Liver (tissue), 9 donors: Measurements from ENCODE around the gene LAMTOR4. TPM values are rescaled to one million over a fixed set of nuclear protein-coding genes. Genes with fewer than 3 reads are reported as not detected.

Experiments used
- DNase-seq: peaks from one replicate; pipeline ENCODE4 v3.0.0-alpha.2; 2017; ENCODE audit warnings: low spot score
- H3K27ac ChIP-seq, 2 donors: one replicate each; pipeline ENCODE4 v1.7.0; 2013; ENCODE audit warnings: inconsistent platforms in 2 of 2, low read length in 2 of 2, control low read depth in 1 of 2, low read depth in 1 of 2, mild to moderate bottlenecking in 1 of 2
- H3K27me3 ChIP-seq, 4 donors: one replicate each; pipeline versions ENCODE4 v1.6.1 to v1.7.0; 2013; ENCODE audit warnings: low read length in 3 of 4, inconsistent platforms in 1 of 4, mild to moderate bottlenecking in 1 of 4, moderate library complexity in 1 of 4; ENCODE audit not compliant: control insufficient read depth in 4 of 4, insufficient read depth in 4 of 4
- H3K36me3 ChIP-seq, 4 donors: one replicate each; pipeline versions ENCODE4 v1.6.1 to v1.7.0; 2013; ENCODE audit warnings: low read length in 3 of 4, mild to moderate bottlenecking in 3 of 4, low read depth in 1 of 4, moderate library complexity in 1 of 4; ENCODE audit not compliant: control insufficient read depth in 4 of 4, insufficient read depth in 3 of 4
- H3K4me1 ChIP-seq, 4 donors: one replicate each; pipeline versions ENCODE4 v1.6.1 to v1.7.0; 2013; ENCODE audit warnings: low read length in 3 of 4, mild to moderate bottlenecking in 3 of 4, moderate library complexity in 1 of 4; ENCODE audit not compliant: control insufficient read depth in 4 of 4, insufficient read depth in 4 of 4
- H3K4me3 ChIP-seq, 3 donors: one replicate each; pipeline versions ENCODE4 v1.6.1 to v1.7.0; 2013; ENCODE audit warnings: low read length in 3 of 3, control low read depth in 1 of 3, low read depth in 1 of 3, mild to moderate bottlenecking in 1 of 3
- H3K9ac ChIP-seq, 2 donors: one replicate each; pipeline ENCODE4 v1.7.0; 2013; ENCODE audit warnings: low read length in 2 of 2, mild to moderate bottlenecking in 2 of 2, moderate library complexity in 2 of 2, control low read depth in 1 of 2, low read depth in 1 of 2
- H3K9me3 ChIP-seq, 4 donors: one replicate each; pipeline versions ENCODE4 v1.6.1 to v1.7.0; 2013; ENCODE audit warnings: low read length in 3 of 4; ENCODE audit not compliant: control insufficient read depth in 4 of 4
- ATF3 ChIP-seq: IDR thresholded peaks from 2 replicates; pipeline ENCODE4 v1.6.1; 2016; ENCODE audit warnings: antibody characterized with exemption
- EGR1 ChIP-seq, 2 donors: IDR thresholded peaks; 2 replicates each; pipeline ENCODE4 v1.6.1; 2016 to 2018; ENCODE audit warnings: antibody characterized with exemption in 2 of 2, low read depth in 2 of 2
- FOXA1 ChIP-seq: IDR thresholded peaks from 2 replicates; pipeline ENCODE4 v1.6.1; 2016; ENCODE audit warnings: antibody characterized with exemption
- FOXA2 ChIP-seq: IDR thresholded peaks from 2 replicates; pipeline ENCODE4 v1.6.1; 2016; ENCODE audit warnings: antibody characterized with exemption
- GABPA ChIP-seq, 2 donors: IDR thresholded peaks in 1 of 2; conservative IDR thresholded peaks in 1 of 2; 2 replicates each; pipeline ENCODE4 v1.6.1; 2016; ENCODE audit warnings: antibody characterized with exemption in 2 of 2, mild to moderate bottlenecking in 1 of 2, moderate library complexity in 1 of 2
- HNF4A ChIP-seq, 2 donors: conservative IDR thresholded peaks; 2 replicates each; pipeline ENCODE4 v1.6.1; 2016; ENCODE audit warnings: antibody characterized with exemption in 2 of 2, mild to moderate bottlenecking in 2 of 2
- HNF4G ChIP-seq: IDR thresholded peaks from 2 replicates; pipeline ENCODE4 v1.6.1; 2016; ENCODE audit warnings: antibody characterized with exemption
- MAX ChIP-seq: IDR thresholded peaks from 2 replicates; pipeline ENCODE4 v1.6.1; 2016; ENCODE audit warnings: antibody characterized with exemption
- NR2F2 ChIP-seq: IDR thresholded peaks from 2 replicates; pipeline ENCODE4 v1.6.1; 2016; ENCODE audit warnings: antibody characterized with exemption
- RAD21 ChIP-seq, 2 donors: IDR thresholded peaks; 2 replicates each; pipeline ENCODE4 v1.6.1; 2016; ENCODE audit warnings: antibody characterized with exemption in 2 of 2, mild to moderate bottlenecking in 2 of 2
- REST ChIP-seq: IDR thresholded peaks from 2 replicates; pipeline ENCODE4 v1.6.1; 2016; ENCODE audit warnings: antibody characterized with exemption, mild to moderate bottlenecking
- RXRA ChIP-seq, 2 donors: IDR thresholded peaks; 2 replicates each; pipeline ENCODE4 v1.6.1; 2017 to 2018; ENCODE audit warnings: antibody characterized with exemption in 2 of 2, mild to moderate bottlenecking in 1 of 2
- SP1 ChIP-seq: IDR thresholded peaks from 2 replicates; pipeline ENCODE4 v1.6.1; 2018; ENCODE audit warnings: antibody characterized with exemption, mild to moderate bottlenecking
- TAF1 ChIP-seq: conservative IDR thresholded peaks from 2 replicates; pipeline ENCODE4 v1.6.1; 2016; ENCODE audit warnings: antibody characterized with exemption, mild to moderate bottlenecking
- YY1 ChIP-seq: IDR thresholded peaks from 2 replicates; pipeline ENCODE4 v1.6.1; 2016; ENCODE audit warnings: antibody characterized with exemption, mild to moderate bottlenecking
- ZBTB33 ChIP-seq: IDR thresholded peaks from 2 replicates; pipeline ENCODE4 v1.6.1; 2016; ENCODE audit warnings: antibody characterized with exemption
- WGBS: extraction: QIAGEN DNeasy Blood & Tissue Kit; methylation state at CpG from one replicate; pipeline ENCODE4 v1.1.7; 2013; 5-methylcytosine and 5-hydroxymethylcytosine counted together
- polyA plus RNA-seq, 2 donors: library from polyadenylated mRNA; stranded (reverse) in 1 of 2; unstranded in 1 of 2; fragments of 200-250 nt in 1 of 2; fragments of >200 nt in 1 of 2; fragmentation: Nextera tagmentation in 1 of 2; extraction: Ambion mirVana in 1 of 2; gene quantifications; one replicate each; pipeline versions ENCODE4 v1.2.1 to v1.2.3, GENCODE V29; 2013 to 2015
- total RNA-seq, 2 donors: library from RNA; depleted of rRNA; stranded (reverse); fragments of >200 nt; gene quantifications; one replicate each; pipeline ENCODE4 v1.2.3, GENCODE V29; 2014
- donor health status: healthy.
- donor health status: healthy.
- donor health status: healthy.
- donor health status: healthy.
- donor health status: healthy.

The LAMTOR4 gene
- total and polyA plus RNA-seq, 4 donors, result 28.4 to 112 (median 57.7) TPM

GRCh38 chr7:100119970-100120732 lies 28.6 kb upstream of the LAMTOR4 start:
- H3K9ac ChIP-seq, result no peak overlapping the region
- 29% methylated on average over 19 of the region's 19 CpGs for WGBS
- H3K27me3 ChIP-seq, result no peaks in the 10 kb centered on the region
- H3K4me1 ChIP-seq, result peaks cover 3 to 26% (median 21%) of the 10 kb centered on the region in 4 donors
- peak overlapping the region; percentile 47 to 83 (median 48) for H3K4me3 ChIP-seq
- TF ChIP-seq HNF4G (no peak), SP1 (no peak), ZBTB33 (no peak), MAX (no peak), TAF1 (no peak), YY1 (no peak), ATF3 (no peak), EGR1 (IDR thresholded peaks at IDR 0.05; ENCODE audit: low read depth in 2 of 2) (no peak), REST (no peak), RAD21 (IDR thresholded peaks at IDR 0.05) (no peak), NR2F2 (no peak), GABPA (IDR thresholded peaks at IDR 0.05 in 1 of 2, conservative IDR thresholded peaks at IDR 0.05 in 1 of 2) (no peak), RXRA (IDR thresholded peaks at IDR 0.05) (no peak), FOXA1 (no peak), HNF4A (conservative IDR thresholded peaks at IDR 0.05) (no peak)
- no peaks in the 10 kb centered on the region for H3K9me3 ChIP-seq
- H3K36me3 ChIP-seq, result no peaks in the 10 kb centered on the region
- peak; percentile 68 for DNase-seq
- H3K27ac ChIP-seq, result peak overlapping the region; percentile 60 to 86

DNA sequence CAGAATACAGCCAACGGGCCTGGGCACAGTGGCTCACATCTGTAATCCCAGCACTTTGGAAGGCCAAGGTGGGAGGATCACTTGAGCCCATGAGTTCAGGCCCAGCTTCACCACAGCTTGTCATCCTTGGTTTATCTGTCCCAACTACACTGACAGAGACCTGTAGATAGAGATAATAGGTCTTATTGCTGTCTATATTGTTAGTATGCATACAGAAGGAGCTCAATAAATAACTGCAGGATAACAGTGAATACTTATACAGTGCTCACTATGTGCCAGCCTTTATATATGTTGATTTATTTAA lies 28.0 kb upstream of the LAMTOR4 start:
- no peaks in the 10 kb centered on the region for H3K9me3 ChIP-seq
- peaks cover 3 to 28% (median 22%) of the 10 kb centered on the region in 4 donors for H3K4me1 ChIP-seq
- no peak overlapping the region for H3K27ac ChIP-seq
- TF ChIP-seq ZBTB33 (no peak), FOXA2 (no peak), NR2F2 (no peak), EGR1 (IDR thresholded peaks at IDR 0.05; ENCODE audit: low read depth in 2 of 2) (no peak), YY1 (no peak)
- no peak overlapping the region for H3K9ac ChIP-seq
- WGBS, result 61% methylated on average over 1 of the region's 1 CpG
- DNase-seq, result no peak
- H3K27me3 ChIP-seq, result no peaks in the 10 kb centered on the region
- no peaks in the 10 kb centered on the region for H3K36me3 ChIP-seq
- H3K4me3 ChIP-seq, result peak overlapping the region in 1 of 3 donors; percentile 83
